Panc1 (cell line): ENCODE measurements around the gene PPIL4. TPM values are rescaled to one million over a fixed set of nuclear protein-coding genes. Genes with fewer than 3 reads are reported as not detected.

Experiments used
- ATAC-seq: fragments of 200-7000 bp; cut with Tn5 transposase; 2 replicates; pipeline ENCODE4 v1.9.1; 2020; ENCODE audit warnings: mild to moderate bottlenecking, moderate library complexity
- BruUV-seq: library from RNA; stranded (reverse); fragments of 400-500 nt; replicated peaks from 2 replicates; lab custom pipeline; 2021; lab: Mats Ljungman, UMichigan
- CTCF ChIA-PET: fragments of 300-600 bp; sonication (Branson Sonifier 250); formaldehyde crosslinking; loops from one replicate; lab custom pipeline; 2022; ENCODE audit warnings: antibody characterized with exemption; lab: Charles Lee
- POLR2A ChIA-PET: fragments of 300-600 bp; sonication (Branson Sonifier 250); formaldehyde crosslinking; loops from one replicate; lab custom pipeline; 2022; ENCODE audit warnings: antibody characterized with exemption; lab: Charles Lee
- DNase-seq: peaks from one replicate; pipeline ENCODE4 v3.0.0-alpha.2; 2010; ENCODE audit warnings: low read depth, low spot score
- H3K27ac ChIP-seq: 2 replicates; pipeline ENCODE4 v1.5.1; 2011; ENCODE audit warnings: mild to moderate bottlenecking, low read length, inconsistent platforms
- H3K27me3 ChIP-seq: fragments of 200-500 bp; sonication (Bioruptor generic); 2 replicates; pipeline ENCODE4 v1.6.0; 2014; ENCODE audit warnings: low read length, inconsistent platforms; ENCODE audit not compliant: control insufficient read depth, insufficient read depth
- H3K36me3 ChIP-seq: fragments of 200-500 bp; sonication (Bioruptor generic); 2 replicates; pipeline ENCODE4 v1.5.1; 2014; ENCODE audit warnings: inconsistent platforms, mild to moderate bottlenecking, low read length, moderate library complexity; ENCODE audit not compliant: control insufficient read depth, insufficient read depth
- H3K4me1 ChIP-seq: 2 replicates; pipeline ENCODE4 v1.5.1; 2011; ENCODE audit warnings: inconsistent platforms, mild to moderate bottlenecking, low read length, moderate library complexity; ENCODE audit not compliant: control insufficient read depth, insufficient read depth
- H3K4me3 ChIP-seq, 2 experiments: 2 replicates each; pipeline ENCODE4 v1.5.1; 2011 to 2012; ENCODE audit warnings: low read depth in 2 of 2, low read length in 2 of 2, mild to moderate bottlenecking in 2 of 2, inconsistent platforms in 1 of 2, moderate library complexity in 1 of 2
- H3K9me3 ChIP-seq: fragments of 200-500 bp; sonication (Bioruptor generic); 2 replicates; pipeline ENCODE4 v1.5.1; 2014; ENCODE audit warnings: low read depth, mild to moderate bottlenecking, inconsistent platforms, low read length, moderate library complexity; ENCODE audit not compliant: control insufficient read depth, insufficient read depth
- POLR2AphosphoS5 ChIP-seq: IDR thresholded peaks from 2 replicates; pipeline ENCODE4 v1.6.1; 2012; ENCODE audit warnings: mild to moderate bottlenecking, low read depth, low read length, moderate library complexity
- SIN3A ChIP-seq: IDR thresholded peaks from 2 replicates; pipeline ENCODE4 v1.6.1; 2012; ENCODE audit warnings: low read depth, mild to moderate bottlenecking, low read length, moderate library complexity, borderline replicate concordance; ENCODE audit not compliant: insufficient read depth
- TCF7L2 ChIP-seq: IDR thresholded peaks from 2 replicates; pipeline ENCODE4 v1.6.1; 2011; ENCODE audit warnings: mild to moderate bottlenecking, low read depth, low read length, inconsistent platforms
- in situ Hi-C: cut with HindIII; loops from 2 replicates; pipeline ENCODE4 v1.10.0; 2016; ENCODE audit warnings: low sequenced_read_pairs, low pct_unique_long_range_greater_than_20kb
- intact Hi-C: fragments of 100-400 bp; cut with micrococcal nuclease; formaldehyde crosslinking; loops from one replicate; pipeline ENCODE4 v1.10.0; 2022; ENCODE audit not compliant: unreplicated experiment
- total RNA-seq: library from RNA; stranded (reverse); gene quantifications from one replicate; pipeline ENCODE4 v1.2.1, GENCODE V29; 2021; ENCODE audit not compliant: unreplicated experiment
- TF ChIP-seq, protein P1 (sequence below): fragments of 450-650 bp; IDR thresholded peaks from 2 replicates; pipeline ENCODE4 v1.5.1; 2017; ENCODE audit warnings: mild to moderate bottlenecking
- TF ChIP-seq, protein P2 (sequence below), 2 experiments: IDR thresholded peaks; 2 replicates each; pipeline ENCODE4 v1.6.1; 2011 to 2012; ENCODE audit warnings: low read depth in 2 of 2, control low read depth in 1 of 2, low read length in 1 of 2, mild to moderate bottlenecking in 1 of 2, moderate library complexity in 1 of 2; ENCODE audit not compliant: insufficient read depth in 1 of 2

PPIL4 gene
- total RNA-seq, 1 experiment from 2014 or later: 19.9 TPM

DNA sequence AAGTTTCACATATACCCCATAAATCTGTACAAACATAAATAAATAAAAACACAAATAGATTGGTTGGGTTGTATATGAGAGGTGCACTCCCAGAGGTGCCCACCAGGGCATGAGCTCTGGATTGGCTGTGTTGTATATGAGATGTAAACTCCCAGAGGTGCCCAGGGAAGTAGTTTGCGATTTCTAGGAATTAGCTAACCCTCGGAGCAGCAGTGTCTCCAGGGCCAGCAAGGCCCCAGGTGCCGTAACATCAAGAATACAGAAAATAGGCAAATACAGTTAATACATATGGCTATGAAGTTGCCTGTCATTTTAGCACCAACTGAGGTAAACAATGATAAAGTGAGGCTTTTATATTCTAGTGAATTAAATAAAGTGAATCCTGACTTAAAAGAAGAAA is 14.9 kb upstream of the PPIL4 start:
- H3K27ac ChIP-seq: no peak overlapping the region
- POLR2A ChIA-PET: interaction anchor here (0.6 kb wide), 2 partner anchors 93 to 163 kb away, joined by 3 read pairs; no protein-coding TSS in a partner anchor
- in situ Hi-C loops: no loop called here
- peak; percentile 89 for ATAC-seq
- H3K36me3 ChIP-seq: no peaks in the 10 kb centered on the region
- TF ChIP-seq POLR2AphosphoS5 (no peak), TCF7L2 (no peak)
- TF ChIP-seq, protein P1, sequence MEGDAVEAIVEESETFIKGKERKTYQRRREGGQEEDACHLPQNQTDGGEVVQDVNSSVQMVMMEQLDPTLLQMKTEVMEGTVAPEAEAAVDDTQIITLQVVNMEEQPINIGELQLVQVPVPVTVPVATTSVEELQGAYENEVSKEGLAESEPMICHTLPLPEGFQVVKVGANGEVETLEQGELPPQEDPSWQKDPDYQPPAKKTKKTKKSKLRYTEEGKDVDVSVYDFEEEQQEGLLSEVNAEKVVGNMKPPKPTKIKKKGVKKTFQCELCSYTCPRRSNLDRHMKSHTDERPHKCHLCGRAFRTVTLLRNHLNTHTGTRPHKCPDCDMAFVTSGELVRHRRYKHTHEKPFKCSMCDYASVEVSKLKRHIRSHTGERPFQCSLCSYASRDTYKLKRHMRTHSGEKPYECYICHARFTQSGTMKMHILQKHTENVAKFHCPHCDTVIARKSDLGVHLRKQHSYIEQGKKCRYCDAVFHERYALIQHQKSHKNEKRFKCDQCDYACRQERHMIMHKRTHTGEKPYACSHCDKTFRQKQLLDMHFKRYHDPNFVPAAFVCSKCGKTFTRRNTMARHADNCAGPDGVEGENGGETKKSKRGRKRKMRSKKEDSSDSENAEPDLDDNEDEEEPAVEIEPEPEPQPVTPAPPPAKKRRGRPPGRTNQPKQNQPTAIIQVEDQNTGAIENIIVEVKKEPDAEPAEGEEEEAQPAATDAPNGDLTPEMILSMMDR: peak; percentile 69
- H3K4me3 ChIP-seq: no peak overlapping the region
- H3K4me1 ChIP-seq: no peaks in the 10 kb centered on the region
- intact Hi-C loops: loop anchor here (10.0 kb wide), 1 partner anchor 84 kb away; the partner anchor contains the start of gene KATNA1
- CTCF ChIA-PET: interaction anchor here (1.6 kb wide), 1 partner anchor 8 kb away, joined by 5 read pairs; no protein-coding TSS in a partner anchor
- H3K9me3 ChIP-seq: no peaks in the 10 kb centered on the region
- no peak for DNase-seq
- H3K27me3 ChIP-seq: peaks cover 5% of the 10 kb centered on the region; the same call in 1 of the 2 replicates
- BruUV-seq: no TSS peak

DNA sequence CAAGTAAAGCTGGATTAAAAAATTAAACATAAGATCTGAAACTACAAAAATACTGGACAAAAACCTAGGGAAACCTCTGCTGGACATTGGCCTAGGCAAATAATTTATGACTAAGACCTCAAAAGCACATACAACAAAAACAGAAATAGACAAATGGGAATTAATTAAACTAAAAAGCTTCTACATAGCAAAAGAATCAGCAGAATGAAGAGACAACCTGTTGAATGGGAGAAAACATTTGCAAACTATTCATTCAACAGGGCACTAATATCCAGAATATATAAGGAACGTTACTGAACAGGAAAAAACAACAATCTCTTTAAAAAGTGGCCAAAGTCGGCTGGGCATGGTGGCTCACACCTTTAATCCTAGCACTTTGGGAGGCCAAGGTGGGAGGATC is 13.5 kb upstream of the PPIL4 start:
- H3K27me3 ChIP-seq: peaks cover 7% of the 10 kb centered on the region
- TF ChIP-seq TCF7L2 (no peak), POLR2AphosphoS5 (no peak), SIN3A (no peak)
- TF ChIP-seq, protein P2, sequence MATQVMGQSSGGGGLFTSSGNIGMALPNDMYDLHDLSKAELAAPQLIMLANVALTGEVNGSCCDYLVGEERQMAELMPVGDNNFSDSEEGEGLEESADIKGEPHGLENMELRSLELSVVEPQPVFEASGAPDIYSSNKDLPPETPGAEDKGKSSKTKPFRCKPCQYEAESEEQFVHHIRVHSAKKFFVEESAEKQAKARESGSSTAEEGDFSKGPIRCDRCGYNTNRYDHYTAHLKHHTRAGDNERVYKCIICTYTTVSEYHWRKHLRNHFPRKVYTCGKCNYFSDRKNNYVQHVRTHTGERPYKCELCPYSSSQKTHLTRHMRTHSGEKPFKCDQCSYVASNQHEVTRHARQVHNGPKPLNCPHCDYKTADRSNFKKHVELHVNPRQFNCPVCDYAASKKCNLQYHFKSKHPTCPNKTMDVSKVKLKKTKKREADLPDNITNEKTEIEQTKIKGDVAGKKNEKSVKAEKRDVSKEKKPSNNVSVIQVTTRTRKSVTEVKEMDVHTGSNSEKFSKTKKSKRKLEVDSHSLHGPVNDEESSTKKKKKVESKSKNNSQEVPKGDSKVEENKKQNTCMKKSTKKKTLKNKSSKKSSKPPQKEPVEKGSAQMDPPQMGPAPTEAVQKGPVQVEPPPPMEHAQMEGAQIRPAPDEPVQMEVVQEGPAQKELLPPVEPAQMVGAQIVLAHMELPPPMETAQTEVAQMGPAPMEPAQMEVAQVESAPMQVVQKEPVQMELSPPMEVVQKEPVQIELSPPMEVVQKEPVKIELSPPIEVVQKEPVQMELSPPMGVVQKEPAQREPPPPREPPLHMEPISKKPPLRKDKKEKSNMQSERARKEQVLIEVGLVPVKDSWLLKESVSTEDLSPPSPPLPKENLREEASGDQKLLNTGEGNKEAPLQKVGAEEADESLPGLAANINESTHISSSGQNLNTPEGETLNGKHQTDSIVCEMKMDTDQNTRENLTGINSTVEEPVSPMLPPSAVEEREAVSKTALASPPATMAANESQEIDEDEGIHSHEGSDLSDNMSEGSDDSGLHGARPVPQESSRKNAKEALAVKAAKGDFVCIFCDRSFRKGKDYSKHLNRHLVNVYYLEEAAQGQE (IDR thresholded peaks at IDR 0.05; ENCODE audit: insufficient read depth in 1 of 2, low read depth in 2 of 2, low read length in 1 of 2): no peak
- TF ChIP-seq, protein P1: no peak
- no peak overlapping the region for H3K4me3 ChIP-seq
- ChIA-PET POLR2A (no interaction called here), CTCF (no interaction called here)
- intact Hi-C loops (no loop called here), in situ Hi-C loops (no loop called here)
- H3K4me1 ChIP-seq: no peaks in the 10 kb centered on the region
- no peaks in the 10 kb centered on the region for H3K9me3 ChIP-seq
- no peaks in the 10 kb centered on the region for H3K36me3 ChIP-seq
- no peak overlapping the region for H3K27ac ChIP-seq
- no TSS peak for BruUV-seq
- ATAC-seq: no peak
- no peak for DNase-seq
